T-helper 2 cell (primary cell): ENCODE measurements around the gene SCFD2.
A peak's percentile ranks its signal among the peaks of the same experiment; 100 is the strongest.

Experiments
- DNase-seq, 5 experiments: peaks; one replicate each; pipeline versions ENCODE4 v3.0.0 to v3.0.0-alpha.2; 2012 to 2022

SCFD2 gene

DNA sequence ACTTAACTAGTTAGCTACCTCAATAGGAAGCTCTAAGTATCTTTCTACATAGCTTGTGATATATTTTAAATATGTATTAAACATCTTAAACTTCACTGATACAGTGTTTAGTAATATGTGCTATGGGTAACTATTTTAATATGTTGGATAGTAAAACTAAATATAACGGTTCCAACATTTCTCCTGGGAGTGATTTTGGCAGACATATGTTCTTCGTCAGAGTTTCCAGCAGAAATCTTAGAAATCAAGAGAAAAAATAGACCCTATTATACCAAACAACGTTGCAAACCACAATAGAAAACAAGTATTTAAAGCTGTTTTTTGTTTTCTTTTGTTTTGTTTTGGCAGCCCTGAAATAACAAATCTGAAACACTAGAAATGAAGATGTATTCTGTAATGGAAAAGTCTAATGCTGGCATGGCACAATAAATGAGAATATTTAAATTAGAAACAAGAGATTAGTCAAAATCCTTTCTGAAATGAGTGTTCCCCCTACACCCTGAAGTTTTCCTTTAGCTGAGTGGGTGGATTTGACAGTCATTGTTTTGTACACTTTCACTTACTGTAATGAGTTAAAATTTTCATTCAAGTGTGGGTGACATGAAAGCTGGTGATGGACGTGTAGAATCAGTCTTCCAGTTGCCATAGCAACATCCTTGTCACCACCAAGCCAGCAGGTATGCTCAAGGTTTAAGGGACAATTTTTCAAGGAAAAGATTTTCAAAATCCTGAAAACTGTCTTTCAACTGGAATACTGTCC lies 233.5 kb downstream of the SCFD2 start:
- DNase-seq, result peak in 1 of 5 experiments; percentile 25

DNA sequence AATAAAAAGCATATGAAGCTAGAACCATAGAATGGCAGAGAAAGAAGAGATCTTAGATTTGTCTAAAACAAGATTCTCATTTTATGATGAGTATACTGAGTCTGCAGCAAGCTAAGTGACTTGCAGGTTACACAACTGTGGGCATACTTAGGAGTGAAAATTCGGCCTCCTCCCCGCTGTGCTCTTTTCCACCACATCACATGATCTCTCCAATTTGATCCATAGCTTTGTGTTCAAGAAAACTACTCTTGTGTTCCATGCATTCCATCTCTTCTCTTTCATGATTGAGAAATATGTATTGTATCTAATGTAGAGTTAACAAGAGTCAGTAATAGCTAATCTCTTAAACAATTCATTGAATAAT lies 234.3 kb downstream of the SCFD2 start:
- no peak for DNase-seq

DNA sequence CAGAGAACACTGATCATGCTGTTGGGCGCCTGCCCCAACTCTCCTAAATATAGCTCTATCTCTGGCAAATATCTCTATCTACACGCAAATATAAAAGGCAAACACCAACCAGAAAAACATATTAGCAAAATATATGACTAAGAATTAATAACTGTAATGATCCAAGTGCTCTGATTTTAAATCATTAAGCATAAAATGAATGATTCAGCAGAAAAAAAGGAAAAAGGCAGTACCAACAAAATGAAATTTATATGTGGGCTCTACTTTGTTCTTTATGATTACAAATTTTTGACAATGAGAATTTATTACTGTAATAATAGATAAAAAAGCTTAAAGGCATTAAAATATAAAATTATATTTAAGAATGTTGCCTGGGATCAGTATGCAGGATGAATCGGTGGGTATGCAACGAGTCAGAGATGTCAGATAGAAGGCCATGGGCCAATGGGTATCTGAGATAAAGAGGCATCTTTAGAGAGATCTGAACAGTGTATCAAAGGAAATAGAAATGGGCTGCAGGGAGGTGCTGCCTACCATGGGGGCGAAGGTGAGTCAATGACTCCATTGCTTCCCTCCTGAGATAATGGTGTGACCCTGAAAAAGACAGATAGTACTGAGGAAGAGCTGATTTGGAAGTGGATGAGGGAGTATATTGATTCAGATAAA lies 234.8 kb downstream of the SCFD2 start:
- no peak for DNase-seq

DNA sequence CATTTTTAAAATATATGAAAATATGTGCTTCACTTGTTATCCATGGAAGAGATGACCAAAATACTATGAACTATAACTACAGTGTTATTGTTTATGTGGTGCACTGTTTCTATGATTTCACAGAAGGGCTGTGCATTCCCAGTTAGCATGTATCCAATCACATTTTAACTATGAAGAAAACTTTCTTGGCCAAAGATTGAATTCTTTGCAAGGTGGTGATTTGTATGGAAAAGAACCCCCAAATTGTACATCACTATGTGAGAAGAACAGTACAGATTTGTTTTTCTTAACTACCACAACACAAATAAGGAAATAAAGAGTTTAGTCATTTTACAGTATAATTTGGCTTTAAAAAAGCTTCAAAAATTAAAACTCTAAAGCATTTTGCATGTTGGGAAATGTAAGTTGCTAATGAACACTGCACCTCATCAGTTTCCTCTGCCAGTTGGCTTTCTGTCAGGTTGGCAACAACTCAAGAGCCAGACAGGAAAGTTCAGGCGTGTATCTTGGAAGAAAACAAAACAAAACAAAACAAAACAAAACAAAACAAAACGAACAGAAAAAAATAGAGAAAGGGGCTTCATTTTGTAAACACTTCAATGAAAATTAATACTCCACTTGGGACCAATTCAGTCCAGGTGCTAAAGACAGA lies 237.0 kb downstream of the SCFD2 start:
- no peak for DNase-seq

DNA sequence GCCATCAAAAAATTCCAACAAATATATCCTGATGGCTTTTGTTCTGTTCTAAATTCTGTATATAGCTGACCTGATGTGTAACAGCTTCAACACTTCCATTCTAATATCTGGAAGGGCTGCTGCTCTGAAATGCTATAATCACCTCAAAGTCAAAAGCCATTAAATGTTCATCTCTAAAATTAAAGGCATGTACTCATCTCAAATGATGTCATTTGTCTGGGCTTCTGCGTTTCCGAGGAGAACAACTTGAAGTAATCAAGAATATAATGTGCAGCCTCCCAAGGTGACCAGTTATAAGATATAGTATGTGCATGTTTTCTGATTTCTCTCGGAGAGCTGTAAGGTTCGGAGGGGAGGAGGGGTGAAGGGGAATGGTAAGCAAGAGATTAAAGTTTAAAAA lies 237.6 kb downstream of the SCFD2 start:
- no peak for DNase-seq

DNA sequence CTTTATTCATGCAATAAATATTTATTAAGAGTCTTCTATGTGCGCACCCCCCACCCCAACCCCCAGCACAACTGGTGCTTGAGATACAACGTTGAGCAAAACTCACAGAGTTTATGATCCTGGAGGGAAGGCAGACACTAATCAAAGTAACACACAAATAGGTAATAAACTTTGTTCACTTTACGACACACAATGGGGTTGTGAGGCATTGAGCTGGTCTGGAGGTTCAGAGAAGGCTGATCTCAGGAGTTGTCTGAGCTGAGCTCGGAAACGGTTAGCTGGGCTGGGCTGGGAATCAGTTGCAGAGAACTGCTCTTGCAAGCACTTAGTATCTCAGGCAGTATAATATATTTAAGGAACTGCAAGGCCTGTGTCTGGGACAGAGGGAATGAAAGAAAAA lies 238.5 kb downstream of the SCFD2 start:
- DNase-seq, result no peak

DNA sequence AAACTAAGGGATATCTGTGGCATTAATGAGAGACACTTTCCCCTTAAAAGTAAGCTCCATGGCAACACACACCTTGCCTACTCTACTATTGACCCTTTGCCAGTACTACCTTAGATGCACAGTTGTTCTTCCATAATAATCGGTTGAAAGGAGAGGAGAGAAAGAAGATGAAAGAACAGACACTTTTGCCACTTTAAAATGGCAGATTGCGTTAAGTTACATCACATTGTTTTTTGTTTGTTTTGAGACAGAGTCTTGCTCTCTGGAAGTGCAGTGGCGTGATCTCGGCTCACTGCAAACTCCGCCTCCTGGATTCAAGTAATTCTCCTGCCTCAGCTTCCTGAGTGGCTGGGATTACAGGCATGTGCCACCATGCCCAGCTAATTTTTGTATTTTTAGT lies 239.8 kb downstream of the SCFD2 start:
- DNase-seq, result no peak

DNA sequence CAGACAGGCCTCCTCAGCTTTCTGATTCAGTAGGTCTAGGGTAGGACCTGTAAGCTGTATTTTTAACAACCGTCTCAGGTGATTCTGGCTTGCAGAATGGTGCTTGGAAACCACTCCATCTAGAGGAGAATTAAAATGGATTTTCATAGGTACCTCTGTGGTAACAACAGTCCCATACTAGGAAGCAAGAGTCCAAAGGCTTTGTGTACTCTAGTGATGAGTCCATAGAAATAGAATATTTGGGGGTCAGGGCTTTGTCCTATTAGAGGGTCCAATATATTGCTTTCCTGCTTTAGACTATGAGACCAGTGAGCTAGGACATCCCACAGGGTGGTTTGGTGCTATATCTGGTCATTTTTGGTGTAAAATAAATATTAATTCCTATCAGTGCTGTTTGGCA lies 242.0 kb downstream of the SCFD2 start:
- no peak for DNase-seq

DNA sequence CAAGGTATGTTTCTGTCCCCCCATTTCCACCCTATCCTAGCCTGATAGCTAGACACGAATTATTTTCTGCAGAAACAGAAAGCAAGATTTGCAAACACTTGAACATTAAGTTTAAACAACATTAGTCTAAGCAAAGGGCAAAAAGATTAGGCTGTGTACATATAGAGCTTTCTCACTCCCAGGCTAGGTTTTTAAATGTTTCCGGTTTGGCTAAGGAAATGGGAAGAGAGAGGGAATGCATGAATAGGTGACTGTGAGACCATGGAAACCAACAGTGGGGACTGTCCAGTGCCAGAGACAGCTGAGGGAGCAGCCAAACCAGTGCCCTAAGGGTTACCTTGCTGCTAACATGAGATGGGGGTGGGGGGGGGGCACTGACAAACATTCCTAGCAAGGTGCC lies 242.7 kb downstream of the SCFD2 start:
- no peak for DNase-seq

DNA sequence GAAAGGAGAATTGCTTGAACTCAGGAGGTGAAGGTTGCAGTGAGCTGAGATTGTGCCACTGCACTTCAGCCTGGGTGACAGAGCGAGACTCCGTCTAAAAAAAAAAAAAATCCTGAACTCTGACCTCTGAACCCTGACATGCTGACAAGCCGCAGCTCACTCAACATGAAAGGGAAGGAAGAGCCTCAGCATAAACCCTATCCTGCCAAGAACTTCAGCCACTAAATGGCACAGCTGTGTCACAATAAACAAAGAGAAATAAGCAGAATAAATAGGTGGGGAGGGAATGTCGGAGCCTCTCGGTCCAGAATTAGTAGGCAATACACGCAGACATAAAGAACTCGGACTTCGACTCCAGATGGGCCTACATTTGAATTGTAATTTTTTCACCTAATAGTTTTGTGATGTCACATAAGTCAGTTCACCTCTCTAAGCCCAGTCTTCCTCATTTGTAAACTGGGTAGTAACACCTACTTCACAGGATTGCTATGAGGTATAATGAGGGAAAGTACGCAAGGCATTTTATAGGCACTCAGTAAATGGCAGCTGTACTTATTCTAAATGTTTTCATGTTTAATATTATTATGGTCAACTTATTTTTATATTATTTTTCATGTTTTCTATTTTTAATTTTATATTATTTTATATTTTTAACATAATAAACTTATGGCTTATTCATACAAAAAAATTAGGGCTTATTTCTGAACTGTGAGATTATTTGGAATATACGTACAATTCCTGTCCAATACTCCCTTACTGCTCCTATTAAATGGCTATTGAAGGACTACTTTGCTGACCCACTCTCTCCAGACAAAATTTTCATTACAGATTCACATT lies 243.4 kb downstream of the SCFD2 start:
- no peak for DNase-seq

DNA sequence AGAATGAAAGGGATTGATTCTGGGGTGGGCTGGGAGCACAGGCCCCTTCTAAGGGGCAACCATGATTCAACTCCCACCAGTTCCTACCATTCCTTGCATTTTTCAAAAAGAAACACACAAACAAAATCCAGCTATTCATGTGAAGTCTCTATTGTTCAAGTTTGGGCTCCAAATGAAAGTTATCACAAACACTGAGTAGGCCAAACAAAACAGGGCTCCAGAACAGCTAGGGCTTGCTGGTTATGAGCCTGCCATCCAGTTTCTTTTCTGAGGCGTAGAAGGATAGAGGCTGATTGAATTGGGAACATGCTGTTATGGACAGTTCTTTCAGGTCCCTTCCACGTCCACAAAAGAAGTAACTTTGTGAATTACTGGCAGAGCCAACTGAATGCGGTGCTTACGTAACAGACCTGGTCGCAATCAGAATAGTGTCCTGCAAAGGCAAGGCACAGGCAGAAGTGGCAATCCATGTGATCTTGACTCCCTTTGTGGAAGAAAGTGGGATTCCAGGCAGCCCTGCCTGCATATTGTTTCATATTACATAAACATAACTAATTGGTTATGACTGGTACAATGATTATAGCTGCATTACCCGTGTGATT lies 244.5 kb downstream of the SCFD2 start:
- no peak for DNase-seq

DNA sequence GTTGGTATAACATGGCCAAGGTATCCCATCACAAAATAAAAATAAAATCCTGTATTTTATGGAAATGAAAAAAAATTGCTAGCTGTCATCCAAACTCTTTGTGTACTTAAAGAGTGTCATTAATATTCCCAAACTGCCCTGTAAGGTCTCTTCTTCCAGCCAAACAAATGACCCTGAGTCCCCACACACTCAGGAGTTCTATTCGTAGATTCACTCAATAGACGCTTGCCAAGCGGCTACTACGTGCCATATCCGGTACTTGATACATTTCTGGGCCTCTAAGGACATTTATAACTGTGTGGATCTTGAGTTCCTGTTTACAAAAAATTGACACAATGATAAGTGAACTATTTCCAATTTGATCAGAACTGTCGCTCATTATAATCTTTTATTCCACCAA lies 245.1 kb downstream of the SCFD2 start:
- no peak for DNase-seq

DNA sequence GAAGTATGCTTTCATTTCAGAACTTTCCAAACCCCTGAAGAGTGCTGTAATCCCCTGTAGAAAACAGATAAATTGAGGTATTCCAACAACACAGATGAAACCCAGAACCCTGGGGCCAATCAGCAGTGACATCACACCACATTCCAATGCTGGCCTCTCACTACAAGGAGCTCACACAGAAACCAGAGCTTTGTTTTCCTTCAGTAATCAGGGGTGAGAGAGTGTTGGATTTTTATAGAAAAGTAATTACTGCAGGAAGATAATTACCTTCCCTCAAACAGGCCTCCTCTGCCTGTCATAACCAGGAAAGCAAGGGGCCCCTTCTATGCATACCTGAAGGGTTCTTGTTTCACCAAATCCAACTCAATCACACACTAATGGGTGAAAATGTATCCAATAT lies 246.2 kb downstream of the SCFD2 start:
- no peak for DNase-seq

DNA sequence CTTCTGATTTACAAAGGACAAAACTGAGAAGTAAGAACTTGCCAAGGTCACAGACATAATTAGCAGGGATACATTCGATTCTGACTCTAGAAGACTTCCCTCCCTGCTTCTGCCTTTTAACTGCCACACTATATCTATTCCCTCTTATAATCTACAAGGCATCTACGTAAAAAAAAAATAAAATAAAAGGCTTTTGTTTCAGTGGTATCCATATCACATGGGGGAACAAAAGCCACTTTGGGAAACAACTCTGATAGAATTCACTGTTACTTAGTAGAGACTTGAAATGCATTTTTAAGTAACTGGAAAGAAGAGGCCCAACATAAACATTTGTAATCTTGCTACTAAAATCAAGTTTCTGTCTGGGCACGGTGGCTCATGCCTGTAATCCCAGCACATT lies 247.2 kb downstream of the SCFD2 start:
- DNase-seq, result no peak

DNA sequence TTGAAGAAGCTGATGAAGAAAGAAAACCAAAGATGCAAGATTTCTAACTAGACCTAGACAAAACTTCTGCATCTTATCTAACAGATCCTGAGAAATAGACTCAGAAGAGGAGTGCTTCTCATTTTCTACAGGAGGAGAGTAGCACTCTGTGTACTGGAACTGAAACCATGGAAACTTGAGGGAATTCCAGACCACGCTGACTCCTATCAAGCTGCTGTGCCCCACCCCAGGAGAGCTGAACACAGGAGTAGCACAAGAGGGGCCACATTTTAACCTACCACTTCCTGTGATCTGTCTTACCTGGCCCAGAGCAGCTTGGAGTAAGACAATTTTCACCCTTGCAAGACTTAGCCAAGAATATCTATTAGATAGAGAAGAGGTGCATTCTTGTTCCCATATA lies 248.9 kb downstream of the SCFD2 start:
- DNase-seq, result no peak

DNA sequence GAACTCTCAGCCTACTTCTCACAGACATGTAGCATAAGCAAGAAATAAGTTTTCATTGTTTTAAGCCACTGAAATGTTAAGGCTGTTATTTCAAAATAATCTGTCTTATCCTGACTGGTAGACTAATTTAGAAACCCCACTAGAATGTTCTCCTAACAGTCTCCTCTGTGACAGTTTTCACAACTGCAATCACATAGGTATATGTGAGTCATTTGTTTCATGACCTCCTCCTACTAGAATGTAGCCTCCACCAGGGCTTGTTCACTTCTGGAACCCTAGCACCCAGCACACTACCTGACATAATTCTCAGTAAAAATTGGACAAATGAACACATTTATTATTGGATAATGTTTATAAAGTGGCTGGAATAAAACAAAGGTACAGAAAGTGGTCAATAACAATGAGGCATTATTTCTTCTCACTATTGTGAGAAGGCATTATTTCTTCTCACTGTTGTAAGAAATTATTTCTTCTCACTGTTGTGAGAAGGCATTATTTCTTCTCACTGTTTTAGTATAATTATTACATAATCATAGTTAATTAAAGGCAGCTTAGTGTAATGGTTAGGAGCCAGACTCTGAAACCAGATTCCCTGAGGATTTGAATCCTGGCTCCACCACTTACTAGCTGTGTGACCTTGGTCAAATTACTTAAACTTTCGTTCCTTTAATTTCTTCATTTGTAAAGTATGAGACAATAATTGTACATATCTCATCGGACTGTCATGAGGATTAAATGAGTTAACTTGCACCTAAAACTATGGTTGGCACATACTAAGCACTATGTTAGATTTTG lies 252.2 kb downstream of the SCFD2 start:
- DNase-seq, result peak in 1 of 5 experiments; percentile 39

DNA sequence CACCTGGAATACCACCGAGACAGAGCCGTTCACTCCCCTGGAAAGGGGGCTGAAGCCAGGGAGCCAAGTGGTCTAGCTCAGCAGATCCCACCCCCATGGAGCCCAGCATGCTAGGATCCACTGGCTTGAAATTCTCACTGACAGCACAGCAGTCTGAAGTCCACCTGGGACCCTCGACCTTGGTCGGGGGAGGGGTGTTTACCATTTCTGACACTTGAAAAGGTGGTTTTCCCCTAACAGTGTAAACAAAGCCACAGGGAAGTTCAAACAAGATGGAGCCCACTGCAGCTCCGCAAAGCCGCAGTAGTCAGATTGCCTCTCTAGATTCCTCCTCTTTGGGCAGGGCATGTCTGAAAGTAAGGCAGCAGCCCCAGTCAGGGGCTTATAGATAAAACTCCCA lies 260.5 kb downstream of the SCFD2 start:
- no peak for DNase-seq

DNA sequence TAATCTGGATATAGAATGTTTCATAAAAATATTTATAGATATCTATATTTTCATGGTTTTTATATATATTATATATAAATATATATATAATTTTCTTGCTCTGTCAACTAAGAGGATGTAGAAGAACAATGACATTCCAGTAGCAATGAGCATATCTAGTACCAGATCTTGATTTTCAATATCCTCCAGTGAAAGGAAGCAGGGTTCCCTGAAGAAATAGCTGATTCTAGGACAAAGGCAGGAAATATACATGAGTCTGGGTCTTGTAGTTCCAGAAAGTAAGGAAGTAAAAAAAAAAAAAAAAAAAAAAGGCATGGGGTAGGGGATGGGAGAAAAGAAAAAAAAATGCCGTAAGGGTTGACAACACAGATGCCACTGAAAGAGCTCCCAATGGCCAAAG lies 262.4 kb downstream of the SCFD2 start:
- no peak for DNase-seq

DNA sequence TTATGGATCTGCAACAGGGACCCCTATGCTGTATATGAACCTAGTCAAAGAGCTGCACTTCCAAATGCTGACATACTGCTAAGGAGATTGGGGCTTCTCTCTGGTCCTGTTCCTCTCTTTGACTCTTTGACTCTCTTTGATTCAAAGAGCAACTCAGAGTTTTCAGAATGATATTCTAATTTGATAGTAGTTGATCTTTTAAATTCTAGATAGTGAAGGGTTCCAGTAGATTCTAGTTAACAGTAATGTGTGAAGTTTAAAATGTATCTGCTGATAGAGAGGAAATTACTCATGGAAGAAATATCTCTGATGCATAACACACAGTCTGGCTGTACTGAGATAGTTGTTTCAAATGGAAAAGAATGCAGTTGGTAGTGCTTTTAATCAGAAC lies 264.7 kb downstream of the SCFD2 start:
- no peak for DNase-seq

DNA sequence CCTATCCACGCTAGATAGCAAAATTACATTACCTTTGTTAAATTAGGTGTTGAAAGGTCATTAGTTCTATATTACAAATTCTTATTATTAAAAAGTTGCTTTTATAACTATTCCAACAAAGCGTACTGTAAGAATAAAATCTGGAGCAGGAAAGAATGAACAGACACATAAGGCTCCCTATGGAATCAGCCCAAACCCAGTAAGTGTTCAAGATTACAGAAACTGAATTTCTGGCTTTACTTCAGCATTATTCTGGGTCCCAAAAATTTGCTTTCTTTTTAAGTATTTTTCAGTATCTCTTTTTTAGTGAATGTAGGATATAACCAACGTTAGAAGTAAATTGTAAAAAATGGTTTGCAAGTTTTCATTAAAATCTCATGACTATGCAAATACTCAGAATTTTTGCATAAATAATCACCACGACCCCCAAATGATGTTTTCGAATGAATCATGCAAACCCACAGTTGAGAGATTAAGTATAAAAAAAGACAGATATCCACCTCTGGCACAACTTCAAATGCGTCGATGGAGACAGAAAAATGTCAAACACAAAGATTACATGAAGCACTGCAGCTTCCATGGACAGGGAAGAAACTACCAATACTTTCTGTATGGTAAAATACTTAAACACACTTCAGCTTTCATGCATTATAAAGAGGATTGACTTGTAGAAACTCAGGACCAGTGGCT lies 265.2 kb downstream of the SCFD2 start:
- no peak for DNase-seq

DNA sequence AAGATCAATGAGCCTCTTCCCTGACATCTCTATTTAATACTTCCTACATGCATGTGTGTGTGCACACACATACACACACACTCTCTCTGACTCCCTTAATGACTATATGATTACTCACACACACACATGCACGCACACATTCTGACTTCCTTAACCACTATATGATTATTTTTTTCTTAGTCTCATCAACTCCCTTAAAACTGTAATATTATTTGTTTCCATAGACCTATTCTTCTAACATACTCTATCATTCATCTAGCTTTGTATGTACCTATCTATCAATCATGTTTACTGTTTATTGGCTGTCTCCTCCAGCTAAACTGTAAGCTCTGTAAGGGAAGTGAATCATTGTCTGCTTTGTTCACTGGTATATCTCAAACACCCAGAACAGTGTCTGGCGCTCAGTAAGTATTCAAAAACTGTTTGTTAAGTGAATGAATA lies 267.2 kb downstream of the SCFD2 start:
- no peak for DNase-seq
